Ishikawa (cell line): ENCODE results near the gene AADACL3.

Experiments
- CEBPB ChIP-seq: IDR thresholded peaks from 2 replicates; pipeline ENCODE4 v1.6.1; 2012
- EP300 ChIP-seq: IDR thresholded peaks from 2 replicates; pipeline ENCODE4 v1.6.1; 2012; ENCODE audit warnings: borderline replicate concordance
- TEAD4 ChIP-seq: IDR thresholded peaks from 2 replicates; pipeline ENCODE4 v1.6.1; 2012

- TF ChIP-seq EP300 = no peak
- no peak for TF ChIP-seq CEBPB
- TF ChIP-seq TEAD4 = no peak
Observed at GRCh38 chr1:12730156-12730555, 14.2 kb downstream of the AADACL3 start.
